ENCODE measurements around the gene SRSF10.

Gene SRSF10

GRCh38 chr1:23924601-23925000, 55.5 kb downstream of the SRSF10 start:
- no peak overlapping the region for H3K4me3 ChIP-seq
- DNase-seq (ENCODE audit: low spot score in 2 of 2) = no peak
- in situ Hi-C loops (cut with MboI; ENCODE audit: low sequenced_read_pairs) = no loop called here
- no peaks in the 10 kb centered on the region for H3K4me1 ChIP-seq
- no peaks in the 10 kb centered on the region for H3K9me3 ChIP-seq
- H3K27me3 ChIP-seq (ENCODE audit: low read depth) = no peaks in the 10 kb centered on the region
- H3K36me3 ChIP-seq (replicated peaks) = no peaks in the 10 kb centered on the region; the same call in 1 of the 2 replicates

GRCh38 chr1:23923592-23924499, 56.3 kb downstream of the SRSF10 start:
- Histone ChIP-seq H3K4me3 (no peak overlapping the region), H3K9me3 (no peaks in the 10 kb centered on the region), H3K4me1 (no peaks in the 10 kb centered on the region), H3K27me3 (ENCODE audit: low read depth) (no peaks in the 10 kb centered on the region), H3K36me3 (replicated peaks) (no peaks in the 10 kb centered on the region; the same call in 1 of the 2 replicates)
- in situ Hi-C loops (cut with MboI; ENCODE audit: low sequenced_read_pairs) = no loop called here
- DNase-seq (ENCODE audit: low spot score in 2 of 2) = no peak

DNA sequence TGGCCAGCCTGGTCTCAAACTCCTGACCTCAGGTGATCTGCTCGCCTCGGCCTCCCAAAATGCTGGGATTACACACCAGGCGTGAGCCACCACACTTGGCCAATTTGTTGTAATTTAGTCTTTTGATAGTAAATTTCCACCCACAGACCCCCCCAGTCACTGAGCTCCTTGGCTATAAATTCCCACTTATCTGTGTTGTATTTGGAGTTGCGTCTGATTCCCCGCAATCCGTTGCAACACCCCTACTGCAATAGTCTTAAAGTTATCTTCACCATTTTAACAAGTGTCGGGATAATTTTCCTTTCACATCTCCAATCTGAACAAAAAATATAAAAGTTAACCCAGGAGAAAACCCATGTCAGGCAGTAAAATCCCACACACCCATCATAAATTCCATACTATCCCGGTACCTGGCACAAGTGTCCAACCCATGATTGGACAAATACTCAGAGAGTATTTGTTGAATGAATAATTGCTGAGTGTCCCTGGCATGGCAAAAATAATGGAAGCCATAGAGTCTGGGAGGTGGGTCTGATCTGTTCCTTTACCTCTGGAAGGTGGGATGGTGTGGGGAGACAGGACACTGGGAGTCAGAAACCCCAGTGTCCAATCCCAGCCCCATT, 57.7 kb downstream of the SRSF10 start:
- H3K27me3 ChIP-seq (ENCODE audit: low read depth) = no peaks in the 10 kb centered on the region
- H3K36me3 ChIP-seq (replicated peaks) = no peaks in the 10 kb centered on the region; the same call in 1 of the 2 replicates
- no peaks in the 10 kb centered on the region for H3K4me1 ChIP-seq
- DNase-seq (ENCODE audit: low spot score in 2 of 2) = no peak
- in situ Hi-C loops (cut with MboI; ENCODE audit: low sequenced_read_pairs) = no loop called here
- H3K9me3 ChIP-seq = no peaks in the 10 kb centered on the region
- H3K4me3 ChIP-seq = no peak overlapping the region

DNA sequence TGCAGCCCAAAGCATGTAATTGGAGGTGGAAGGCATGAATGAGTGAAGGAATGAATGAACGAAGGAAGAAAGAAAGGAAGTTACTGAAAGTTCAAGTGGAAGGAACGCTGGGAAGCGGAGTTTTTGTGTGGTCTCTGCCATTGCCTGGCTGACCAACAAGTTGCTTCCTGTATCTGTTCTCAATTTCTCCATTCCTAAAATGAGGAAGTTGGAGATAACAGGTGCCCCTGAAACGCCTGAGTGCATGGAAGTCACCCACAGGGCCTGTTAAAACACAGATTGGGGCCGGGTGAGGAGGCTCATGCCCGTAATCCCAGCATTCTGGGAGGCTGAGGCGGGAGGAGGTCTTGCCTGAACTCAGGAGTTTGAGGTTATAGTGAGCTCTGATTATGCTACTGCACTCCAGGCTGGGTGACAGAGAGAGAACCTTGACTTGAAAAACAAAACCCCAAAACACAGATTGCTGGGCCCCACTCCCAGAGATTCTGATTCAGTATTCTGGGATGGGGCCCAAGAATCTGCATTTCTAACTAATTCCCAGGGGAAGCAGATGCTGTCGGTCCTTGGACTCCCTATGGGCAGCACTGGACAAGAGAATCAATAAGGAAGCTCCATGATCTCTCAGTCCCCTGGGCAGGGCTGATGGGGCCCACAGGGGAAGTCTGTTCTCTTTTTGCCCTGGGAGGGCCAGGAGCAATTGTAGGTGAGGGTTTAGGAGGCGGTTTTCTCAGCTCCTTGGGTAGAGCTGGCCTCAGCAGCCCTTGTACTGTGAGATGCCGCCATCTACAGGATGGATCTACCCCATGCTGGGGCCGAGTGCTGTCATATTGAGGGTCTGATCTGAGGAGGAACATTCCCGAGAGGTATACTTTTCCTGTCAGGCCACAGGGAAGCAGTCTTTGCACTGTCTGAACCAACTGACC, 63.7 kb downstream of the SRSF10 start:
- H3K27me3 ChIP-seq (ENCODE audit: low read depth) = no peaks in the 10 kb centered on the region
- H3K36me3 ChIP-seq (replicated peaks) = no peaks in the 10 kb centered on the region
- H3K9me3 ChIP-seq = no peaks in the 10 kb centered on the region
- H3K4me3 ChIP-seq = no peak overlapping the region
- DNase-seq (ENCODE audit: low spot score in 2 of 2) = peak; percentile 65 to 86
- H3K4me1 ChIP-seq = no peaks in the 10 kb centered on the region
- in situ Hi-C loops (cut with MboI; ENCODE audit: low sequenced_read_pairs) = no loop called here

DNA sequence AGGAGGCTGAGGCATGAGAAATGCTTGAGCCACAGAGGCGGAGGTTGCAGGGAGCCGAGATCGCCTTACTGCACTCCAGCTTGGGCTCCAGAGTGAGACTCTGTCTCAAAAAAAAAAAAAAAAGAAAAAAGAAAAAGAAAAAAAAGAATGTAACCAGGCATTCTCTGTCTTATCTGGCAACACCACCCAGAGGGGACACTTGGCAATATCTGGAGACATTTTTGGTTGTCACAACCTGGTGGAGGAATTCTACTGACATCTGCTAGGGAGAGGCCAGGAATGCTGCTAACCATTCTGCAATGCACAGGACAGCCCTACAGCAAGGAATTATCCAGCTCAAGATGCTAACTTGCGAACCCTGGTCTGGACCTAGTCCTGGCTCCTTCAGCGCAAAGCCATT, 64.7 kb downstream of the SRSF10 start:
- no peaks in the 10 kb centered on the region for H3K36me3 ChIP-seq (replicated peaks)
- no peaks in the 10 kb centered on the region for H3K4me1 ChIP-seq
- in situ Hi-C loops (cut with MboI; ENCODE audit: low sequenced_read_pairs) = no loop called here

DNA sequence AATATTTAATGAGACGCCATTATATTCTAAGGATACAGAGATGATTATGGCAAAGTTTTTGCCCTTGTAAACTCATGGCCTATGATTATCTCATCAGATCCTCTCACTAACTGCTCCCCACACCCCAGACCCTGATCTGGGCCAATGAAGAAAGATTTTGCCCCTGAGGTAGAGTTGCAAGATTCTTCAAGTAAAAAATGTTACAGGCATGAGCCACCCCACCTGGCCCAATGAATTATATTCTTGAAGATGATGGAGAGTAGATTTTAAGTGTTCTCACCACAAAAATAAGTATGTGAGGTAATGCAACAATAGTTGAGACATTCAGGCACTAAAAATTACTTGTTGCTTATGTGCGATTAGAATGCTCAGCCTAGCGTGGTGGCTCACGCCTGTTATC, 65.2 kb downstream of the SRSF10 start:
- in situ Hi-C loops (cut with MboI; ENCODE audit: low sequenced_read_pairs) = no loop called here
- DNase-seq (ENCODE audit: low spot score in 2 of 2) = no peak
- no peaks in the 10 kb centered on the region for H3K4me1 ChIP-seq

More for the DNA sequence above, 64.7 kb downstream of the SRSF10 start:
- no peaks in the 10 kb centered on the region for H3K9me3 ChIP-seq
- DNase-seq (ENCODE audit: low spot score in 2 of 2) = no peak
- H3K4me3 ChIP-seq = no peak overlapping the region
- H3K27me3 ChIP-seq (ENCODE audit: low read depth) = no peaks in the 10 kb centered on the region

More for the DNA sequence above, 65.2 kb downstream of the SRSF10 start:
- Histone ChIP-seq H3K36me3 (replicated peaks) (no peaks in the 10 kb centered on the region), H3K9me3 (no peaks in the 10 kb centered on the region), H3K27me3 (ENCODE audit: low read depth) (no peaks in the 10 kb centered on the region), H3K4me3 (no peak overlapping the region)

Measured in HAP-1 (cell line).